Central memory CD8-positive, alpha-beta T cell (primary cell): ENCODE data around the gene WDR93.

ENCODE experiments used
- ATAC-seq: fragments of 150-1000 bp; cut with Tn5 transposase; replicated peaks from 2 replicates; pipeline ENCODE4 v1.10.0; 2022; ENCODE audit warnings: mild to moderate bottlenecking, moderate FRiP score, moderate number of reproducible peaks; ENCODE audit not compliant: poor library complexity, severe bottlenecking; ENCODE audit errors: extremely low read depth
- DNase-seq, 2 donors: peaks; one replicate each; pipeline ENCODE4 v3.0.0; 2021; ENCODE audit warnings: low spot score in 2 of 2
- H3K27ac Mint-ChIP-seq: one replicate; pipeline ENCODE4 v1.8.0; 2022; ENCODE audit warnings: low read depth, mild to moderate bottlenecking, moderate library complexity, mixed read lengths
- H3K27me3 Mint-ChIP-seq: one replicate; pipeline ENCODE4 v1.8.0; 2022; ENCODE audit warnings: mixed read lengths
- H3K36me3 Mint-ChIP-seq: one replicate; pipeline ENCODE4 v1.8.0; 2022; ENCODE audit warnings: mild to moderate bottlenecking, moderate library complexity, mixed read lengths; ENCODE audit not compliant: insufficient read depth
- H3K4me1 Mint-ChIP-seq: one replicate; pipeline ENCODE4 v1.8.0; 2022; ENCODE audit warnings: mixed read lengths
- H3K4me3 Mint-ChIP-seq: one replicate; pipeline ENCODE4 v1.8.0; 2022; ENCODE audit warnings: mild to moderate bottlenecking, moderate library complexity, mixed read lengths
- H3K9me3 Mint-ChIP-seq: one replicate; pipeline ENCODE4 v1.8.0; 2022; ENCODE audit warnings: mixed read lengths

Gene WDR93

DNA sequence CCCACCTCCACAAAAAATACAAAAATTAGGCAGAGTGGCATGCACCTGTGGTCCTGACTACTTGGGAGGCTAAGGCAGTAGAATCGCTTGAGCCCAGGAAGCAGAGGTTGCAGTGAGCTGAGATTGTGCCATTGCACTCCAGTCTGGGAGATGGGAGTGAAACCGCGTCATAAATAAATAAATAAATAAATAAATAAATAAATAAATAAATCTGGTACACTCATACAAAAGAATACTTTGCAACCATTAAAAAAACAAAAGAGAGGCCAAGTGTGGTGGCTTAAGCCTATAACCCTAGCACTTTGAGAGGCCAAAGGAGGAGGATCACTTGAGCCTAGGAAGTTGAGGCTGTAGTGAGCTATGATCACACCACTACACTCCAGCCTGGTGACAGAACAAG, 32.4 kb downstream of the WDR93 start:
- Mint-ChIP-seq H3K27ac (no peak overlapping the region), H3K27me3 (peaks cover 37% of the 10 kb centered on the region), H3K4me3 (no peak overlapping the region), H3K9me3 (no peaks in the 10 kb centered on the region), H3K36me3 (no peaks in the 10 kb centered on the region), H3K4me1 (no peaks in the 10 kb centered on the region)
- ATAC-seq = no peak
- DNase-seq = no peak

DNA sequence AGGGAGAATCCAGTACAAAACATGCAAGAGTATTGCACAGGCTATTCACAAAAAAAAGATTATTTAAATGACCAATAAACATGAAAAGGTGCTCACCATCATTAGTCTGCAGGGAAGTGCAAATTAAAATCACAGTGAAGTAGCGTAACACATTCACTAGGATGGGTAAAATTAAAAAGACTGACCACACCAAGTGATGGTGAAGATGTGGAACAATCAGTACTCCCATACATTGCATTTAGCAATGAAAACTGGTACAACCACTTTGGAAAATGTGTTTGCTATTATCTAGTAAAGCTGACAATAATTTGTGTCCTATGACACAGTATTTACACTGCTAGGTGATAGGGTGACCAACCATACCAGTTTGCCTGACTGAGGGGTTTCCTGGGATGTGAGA, 34.0 kb downstream of the WDR93 start:
- DNase-seq = no peak
- Mint-ChIP-seq H3K4me3 (no peak overlapping the region), H3K36me3 (no peaks in the 10 kb centered on the region), H3K9me3 (no peaks in the 10 kb centered on the region), H3K4me1 (no peaks in the 10 kb centered on the region), H3K27me3 (peaks cover 37% of the 10 kb centered on the region), H3K27ac (no peak overlapping the region)
- ATAC-seq = no peak

DNA sequence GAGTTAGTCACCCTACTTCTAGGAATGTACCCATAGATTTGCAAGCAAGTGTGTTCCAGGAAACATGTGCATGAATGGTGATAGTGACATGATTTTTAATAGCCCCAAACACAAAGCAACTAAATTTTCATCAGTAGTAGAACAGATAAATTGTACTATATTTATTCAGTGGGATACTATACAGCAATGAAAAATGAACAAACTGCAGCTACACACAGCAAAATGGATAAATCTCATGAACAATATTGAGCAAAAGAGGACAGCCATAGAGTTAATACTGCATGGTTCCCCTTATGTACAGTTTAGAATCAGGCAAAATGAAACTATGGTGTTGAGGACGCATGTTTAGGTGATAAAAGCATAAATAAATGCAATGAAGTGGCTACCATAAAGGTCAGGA, 34.5 kb downstream of the WDR93 start:
- DNase-seq (no peak), ATAC-seq (no peak)
- no peak overlapping the region for H3K27ac Mint-ChIP-seq
- no peaks in the 10 kb centered on the region for H3K9me3 Mint-ChIP-seq
- H3K4me1 Mint-ChIP-seq = no peaks in the 10 kb centered on the region
- no peaks in the 10 kb centered on the region for H3K36me3 Mint-ChIP-seq
- peaks cover 37% of the 10 kb centered on the region for H3K27me3 Mint-ChIP-seq
- H3K4me3 Mint-ChIP-seq = no peak overlapping the region

DNA sequence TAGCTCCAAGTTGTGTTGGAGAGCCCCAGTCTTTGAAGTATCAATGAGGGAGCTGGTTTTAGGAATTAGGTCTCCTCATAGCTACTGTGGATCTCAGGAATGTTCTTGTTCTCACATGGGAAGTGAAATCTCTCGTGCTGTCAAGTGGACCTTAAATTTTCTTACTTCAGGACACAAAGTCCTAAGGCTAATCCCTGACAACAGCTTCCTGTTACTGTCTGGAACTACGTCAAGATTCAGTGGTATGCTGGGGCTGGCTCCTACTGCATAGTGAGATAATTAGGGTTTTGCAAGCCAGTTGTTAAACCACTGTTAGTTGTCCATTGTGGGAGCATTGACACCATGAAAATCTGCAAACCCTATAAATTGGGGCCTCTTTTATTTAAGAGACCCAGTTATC, 37.6 kb downstream of the WDR93 start:
- ATAC-seq (no peak), DNase-seq (no peak)
- Mint-ChIP-seq H3K4me1 (no peaks in the 10 kb centered on the region), H3K27me3 (peaks cover 23% of the 10 kb centered on the region), H3K9me3 (no peaks in the 10 kb centered on the region), H3K27ac (no peak overlapping the region), H3K4me3 (no peak overlapping the region), H3K36me3 (no peaks in the 10 kb centered on the region)

DNA sequence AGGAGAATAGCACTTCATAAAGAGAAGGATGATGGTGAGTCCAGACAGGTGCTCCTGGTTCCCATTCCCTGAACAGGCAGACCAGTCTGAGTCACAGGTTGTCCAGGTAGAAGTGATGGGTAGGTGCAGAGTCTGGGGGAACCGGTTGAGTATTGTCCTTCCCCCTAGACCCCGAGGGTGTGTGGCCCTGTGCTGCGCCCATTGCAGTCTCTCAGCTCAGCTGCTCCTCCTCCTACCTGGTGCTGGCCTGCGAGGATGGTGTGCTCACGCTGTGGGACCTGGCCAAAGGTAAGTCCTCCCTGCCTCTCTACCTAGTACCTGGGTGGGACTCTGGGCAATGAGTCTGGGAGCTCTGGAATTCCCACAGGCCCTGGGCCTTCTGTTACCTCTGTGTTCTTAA, 40.7 kb downstream of the WDR93 start:
- DNase-seq = no peak
- no peak for ATAC-seq
- Mint-ChIP-seq H3K9me3 (no peaks in the 10 kb centered on the region), H3K27me3 (peaks cover 45% of the 10 kb centered on the region), H3K4me1 (no peaks in the 10 kb centered on the region), H3K36me3 (no peaks in the 10 kb centered on the region), H3K27ac (no peak overlapping the region), H3K4me3 (no peak overlapping the region)

DNA sequence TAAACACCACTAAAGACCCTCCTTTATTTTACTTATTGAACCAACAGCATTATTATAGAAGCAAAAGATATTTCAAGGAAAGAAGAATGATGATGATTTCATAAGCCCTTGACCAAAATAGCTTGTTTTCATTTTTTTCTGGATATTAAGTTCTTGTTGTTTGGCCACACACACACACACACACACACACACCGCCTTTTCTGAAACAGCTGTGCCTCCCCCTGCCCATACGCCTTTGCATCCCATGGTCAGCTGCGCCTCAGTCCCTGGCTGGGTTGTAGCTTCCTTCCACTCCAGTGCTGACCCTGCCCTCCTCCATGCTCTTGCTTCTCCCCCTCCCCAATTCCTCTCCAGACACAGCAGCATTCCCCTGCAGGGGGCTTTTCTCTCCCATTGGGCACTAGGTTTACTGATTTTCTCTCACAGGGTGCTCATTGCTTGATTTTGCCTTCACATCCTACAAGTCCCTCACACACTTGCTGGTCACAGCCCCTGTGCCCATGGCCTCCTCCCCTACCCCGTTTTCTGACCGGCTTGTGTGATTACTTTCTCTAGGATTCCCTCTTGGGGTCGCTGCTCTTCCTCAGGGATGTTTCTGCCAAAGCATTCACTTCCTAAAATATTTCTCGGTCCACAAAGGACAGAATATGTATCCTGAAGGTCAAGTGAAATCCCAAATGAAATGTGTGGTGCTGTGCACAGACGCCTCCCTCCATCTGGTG, 42.0 kb downstream of the WDR93 start:
- no peaks in the 10 kb centered on the region for H3K9me3 Mint-ChIP-seq
- no peak overlapping the region for H3K4me3 Mint-ChIP-seq
- no peak for ATAC-seq
- H3K27me3 Mint-ChIP-seq = peaks cover 59% of the 10 kb centered on the region
- no peaks in the 10 kb centered on the region for H3K4me1 Mint-ChIP-seq
- no peaks in the 10 kb centered on the region for H3K36me3 Mint-ChIP-seq
- H3K27ac Mint-ChIP-seq = no peak overlapping the region
- DNase-seq = no peak

DNA sequence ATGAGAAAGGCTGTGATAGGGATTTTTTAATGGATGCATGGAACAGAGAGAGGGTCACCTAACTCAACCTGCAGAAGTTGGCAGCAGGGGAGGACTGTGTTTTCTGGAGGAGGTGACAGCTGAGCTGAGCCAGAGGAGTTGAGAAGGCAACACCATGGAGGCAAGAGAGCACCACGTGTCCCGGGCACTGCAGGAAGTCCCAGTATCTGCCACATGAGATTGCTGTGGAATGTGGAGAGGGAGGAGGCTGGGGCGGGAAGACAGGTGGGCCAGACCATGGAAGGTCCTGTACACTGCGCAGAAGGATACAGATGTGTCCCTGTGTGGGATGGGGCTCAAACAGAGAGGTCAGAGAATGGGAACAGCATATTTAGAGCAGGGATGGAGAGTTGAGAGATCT, 45.2 kb downstream of the WDR93 start:
- DNase-seq = no peak
- no peak overlapping the region for H3K27ac Mint-ChIP-seq
- H3K4me1 Mint-ChIP-seq = peaks cover 5% of the 10 kb centered on the region
- peaks cover 64% of the 10 kb centered on the region for H3K27me3 Mint-ChIP-seq
- no peaks in the 10 kb centered on the region for H3K36me3 Mint-ChIP-seq
- H3K4me3 Mint-ChIP-seq = no peak overlapping the region
- no peaks in the 10 kb centered on the region for H3K9me3 Mint-ChIP-seq
- ATAC-seq = no peak

DNA sequence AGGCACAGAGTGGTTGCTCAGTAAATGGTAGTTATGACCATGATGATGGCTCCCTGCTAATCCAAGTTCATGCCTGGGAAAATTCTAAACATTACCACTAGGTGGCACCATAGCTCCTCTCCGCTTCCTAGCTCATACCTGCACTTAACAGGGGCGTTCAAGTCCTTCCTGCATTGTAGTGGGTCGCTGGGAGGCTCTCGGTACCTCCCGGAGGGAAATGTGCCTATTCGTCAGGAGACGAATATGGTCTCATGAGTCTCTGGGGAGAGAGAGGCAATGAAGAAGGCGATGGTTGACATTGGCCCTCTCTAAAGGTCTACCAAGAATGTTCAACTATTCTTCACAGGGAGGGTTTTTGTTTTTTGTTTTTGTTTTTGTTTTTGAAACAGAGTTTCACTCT, 49.5 kb downstream of the WDR93 start:
- H3K36me3 Mint-ChIP-seq = no peaks in the 10 kb centered on the region
- peaks cover 30% of the 10 kb centered on the region for H3K27me3 Mint-ChIP-seq
- H3K4me3 Mint-ChIP-seq = peak overlapping the region; percentile 19
- H3K4me1 Mint-ChIP-seq = peaks cover 5% of the 10 kb centered on the region
- peak; percentile 91 for ATAC-seq
- DNase-seq = peak; percentile 41 to 51
- H3K27ac Mint-ChIP-seq = no peak overlapping the region
- no peaks in the 10 kb centered on the region for H3K9me3 Mint-ChIP-seq

DNA sequence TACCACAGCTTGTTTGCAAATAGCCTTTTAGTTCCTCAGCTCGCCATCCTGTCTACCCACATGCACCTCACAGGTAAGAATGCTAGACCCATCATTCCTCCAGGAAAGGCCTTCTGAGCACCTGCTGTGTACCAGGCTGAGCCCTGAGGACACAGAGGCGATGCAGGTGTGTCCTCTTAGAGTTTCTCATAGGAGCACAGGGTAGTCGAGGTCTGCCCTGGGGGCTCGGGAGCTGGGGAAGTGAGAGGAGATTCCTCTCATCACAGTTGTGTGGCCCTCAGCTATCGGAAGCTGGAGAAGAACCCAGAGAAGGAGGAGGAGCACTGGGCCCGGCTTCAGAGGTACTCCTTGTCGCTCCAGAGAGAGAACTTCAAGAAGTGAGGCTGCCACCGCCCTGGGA, 52.4 kb downstream of the WDR93 start:
- Mint-ChIP-seq H3K4me1 (peaks cover 5% of the 10 kb centered on the region), H3K4me3 (no peak overlapping the region), H3K36me3 (peaks cover 1% of the 10 kb centered on the region), H3K9me3 (no peaks in the 10 kb centered on the region), H3K27me3 (peaks cover 1% of the 10 kb centered on the region), H3K27ac (no peak overlapping the region)
- ATAC-seq (no peak), DNase-seq (no peak)

DNA sequence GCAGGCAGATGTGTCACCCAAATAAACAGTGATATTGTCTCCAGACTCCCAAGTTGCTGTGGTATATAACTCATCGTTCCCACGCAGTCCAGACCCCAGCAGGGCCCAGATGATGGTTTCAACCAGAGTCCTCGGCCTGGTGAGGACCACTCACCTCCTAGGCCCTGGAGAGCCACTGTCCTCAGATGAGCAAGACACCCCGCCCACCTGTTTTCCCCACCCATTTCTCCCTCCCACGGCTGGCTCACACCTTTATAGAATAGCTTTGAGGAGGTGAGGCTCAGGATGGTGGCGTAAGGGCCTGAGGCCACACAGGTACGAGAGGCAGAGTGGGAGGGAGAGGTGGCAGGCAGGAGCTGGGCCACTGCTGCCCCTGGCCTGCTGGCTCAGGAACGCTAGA, 53.0 kb downstream of the WDR93 start:
- Mint-ChIP-seq H3K4me1 (peaks cover 5% of the 10 kb centered on the region), H3K4me3 (no peak overlapping the region), H3K36me3 (peaks cover 1% of the 10 kb centered on the region), H3K27ac (no peak overlapping the region), H3K9me3 (no peaks in the 10 kb centered on the region), H3K27me3 (no peaks in the 10 kb centered on the region)
- ATAC-seq (no peak), DNase-seq (no peak)

DNA sequence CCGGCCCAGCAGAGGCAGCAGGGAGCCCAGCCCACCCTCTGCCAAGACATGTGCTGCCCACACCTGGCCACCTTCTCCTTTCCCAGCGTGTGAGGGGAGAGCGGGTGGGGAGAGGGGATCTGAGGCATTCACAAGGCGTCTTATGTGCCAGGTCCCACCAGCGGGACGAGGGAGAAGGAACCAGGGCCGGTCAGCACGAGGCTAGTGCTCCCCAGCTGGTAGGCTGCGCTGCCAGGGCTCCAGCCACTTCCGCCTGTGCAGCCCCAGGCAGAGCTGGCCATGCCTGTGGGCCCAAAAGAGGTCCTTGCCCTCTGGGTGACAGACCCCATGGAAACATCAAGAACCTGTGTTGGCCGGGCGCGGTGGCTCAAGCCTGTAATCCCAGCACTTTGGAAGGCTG, 54.5 kb downstream of the WDR93 start:
- Mint-ChIP-seq H3K27ac (no peak overlapping the region), H3K27me3 (no peaks in the 10 kb centered on the region), H3K9me3 (no peaks in the 10 kb centered on the region), H3K36me3 (peaks cover 4% of the 10 kb centered on the region), H3K4me1 (peaks cover 2% of the 10 kb centered on the region), H3K4me3 (no peak overlapping the region)
- no peak for DNase-seq
- ATAC-seq = no peak

DNA sequence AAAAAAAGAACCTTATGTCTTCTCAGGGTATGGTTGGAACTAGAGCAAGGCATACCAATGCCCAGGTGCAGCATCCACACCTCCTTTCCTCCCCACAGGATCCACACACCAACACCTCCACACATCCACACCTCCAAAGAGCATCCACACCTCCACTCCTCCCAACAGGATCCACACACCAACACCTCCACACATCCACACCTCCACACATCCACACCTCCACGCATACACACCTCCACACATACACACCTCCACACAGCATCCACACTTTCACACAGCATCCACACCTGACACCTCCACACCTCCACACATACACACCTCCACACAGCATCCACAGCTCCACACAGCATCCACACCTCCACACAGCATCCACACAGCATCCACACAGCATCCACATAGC, 55.2 kb downstream of the WDR93 start:
- H3K9me3 Mint-ChIP-seq = no peaks in the 10 kb centered on the region
- no peak for DNase-seq
- no peaks in the 10 kb centered on the region for H3K4me1 Mint-ChIP-seq
- no peak overlapping the region for H3K4me3 Mint-ChIP-seq
- peaks cover 4% of the 10 kb centered on the region for H3K36me3 Mint-ChIP-seq
- H3K27ac Mint-ChIP-seq = no peak overlapping the region
- no peaks in the 10 kb centered on the region for H3K27me3 Mint-ChIP-seq
- no peak for ATAC-seq

DNA sequence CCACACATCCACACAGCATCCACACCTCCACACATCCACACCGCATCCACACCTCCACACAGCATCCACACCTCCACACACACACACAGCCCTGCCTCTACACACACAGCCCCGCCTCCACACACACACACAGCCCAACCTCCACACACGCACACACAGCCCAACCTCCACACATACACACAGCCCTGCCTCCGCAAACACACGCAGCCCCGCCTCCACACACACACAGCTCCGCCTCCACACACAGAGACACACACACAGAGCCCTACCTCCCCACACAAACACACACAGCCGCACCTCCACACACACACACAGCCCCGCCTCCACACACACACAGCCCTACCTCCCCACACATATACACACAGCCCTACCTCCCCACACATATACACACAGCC, 55.8 kb downstream of the WDR93 start:
- Mint-ChIP-seq H3K9me3 (no peaks in the 10 kb centered on the region), H3K4me1 (no peaks in the 10 kb centered on the region), H3K27me3 (no peaks in the 10 kb centered on the region), H3K36me3 (peaks cover 4% of the 10 kb centered on the region), H3K4me3 (no peak overlapping the region), H3K27ac (no peak overlapping the region)
- no peak for ATAC-seq
- DNase-seq = no peak
